ENCODE measurements around the gene ACTN2. TPM values are rescaled to one million over a fixed set of nuclear protein-coding genes. Genes with fewer than 3 reads are reported as not detected.
A peak's percentile ranks its signal among the peaks of the same experiment; 100 is the strongest.

Gene ACTN2
- total RNA-seq, 1 donor from 2014 or later: 1.9 TPM

DNA sequence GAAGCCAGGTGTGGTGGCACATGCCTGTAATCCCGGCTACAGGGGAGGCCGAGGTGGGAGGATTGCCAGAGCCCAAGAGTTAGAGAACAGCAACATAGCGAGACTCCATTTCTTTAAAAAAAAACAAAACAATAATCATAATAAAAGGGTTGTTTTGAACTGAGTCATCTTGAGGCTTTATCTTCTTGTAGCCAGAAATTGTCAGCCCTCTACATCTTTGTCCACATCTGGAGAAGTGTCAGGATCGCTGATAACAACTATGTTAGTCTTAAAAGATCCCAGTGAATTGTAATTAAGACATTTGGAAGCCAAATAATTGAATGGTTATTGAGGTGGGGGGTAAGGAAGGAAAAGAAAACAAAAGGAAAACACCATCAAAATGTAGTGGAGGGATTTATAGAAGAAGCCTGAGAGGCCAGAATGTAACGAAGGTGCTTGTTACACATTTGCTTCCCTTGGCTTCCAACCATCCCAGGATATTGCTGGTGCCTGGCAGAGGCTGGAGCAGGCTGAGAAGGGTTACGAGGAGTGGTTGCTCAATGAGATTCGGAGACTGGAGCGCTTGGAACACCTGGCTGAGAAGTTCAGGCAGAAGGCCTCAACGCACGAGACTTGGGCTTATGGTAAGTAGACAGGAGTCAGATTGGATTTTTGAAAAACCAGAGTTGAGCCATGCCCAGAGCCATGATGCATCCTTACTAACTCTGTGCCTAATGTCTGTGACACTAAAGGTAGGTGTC, 56.3 kb downstream of the ACTN2 start:
- TF ChIP-seq, protein P1, sequence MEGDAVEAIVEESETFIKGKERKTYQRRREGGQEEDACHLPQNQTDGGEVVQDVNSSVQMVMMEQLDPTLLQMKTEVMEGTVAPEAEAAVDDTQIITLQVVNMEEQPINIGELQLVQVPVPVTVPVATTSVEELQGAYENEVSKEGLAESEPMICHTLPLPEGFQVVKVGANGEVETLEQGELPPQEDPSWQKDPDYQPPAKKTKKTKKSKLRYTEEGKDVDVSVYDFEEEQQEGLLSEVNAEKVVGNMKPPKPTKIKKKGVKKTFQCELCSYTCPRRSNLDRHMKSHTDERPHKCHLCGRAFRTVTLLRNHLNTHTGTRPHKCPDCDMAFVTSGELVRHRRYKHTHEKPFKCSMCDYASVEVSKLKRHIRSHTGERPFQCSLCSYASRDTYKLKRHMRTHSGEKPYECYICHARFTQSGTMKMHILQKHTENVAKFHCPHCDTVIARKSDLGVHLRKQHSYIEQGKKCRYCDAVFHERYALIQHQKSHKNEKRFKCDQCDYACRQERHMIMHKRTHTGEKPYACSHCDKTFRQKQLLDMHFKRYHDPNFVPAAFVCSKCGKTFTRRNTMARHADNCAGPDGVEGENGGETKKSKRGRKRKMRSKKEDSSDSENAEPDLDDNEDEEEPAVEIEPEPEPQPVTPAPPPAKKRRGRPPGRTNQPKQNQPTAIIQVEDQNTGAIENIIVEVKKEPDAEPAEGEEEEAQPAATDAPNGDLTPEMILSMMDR (IDR thresholded peaks at IDR 0.05; ENCODE audit: unreplicated experiment): no peak
- H3K4me1 Mint-ChIP-seq: no peaks in the 10 kb centered on the region
- H3K27me3 Mint-ChIP-seq (ENCODE audit: low read depth): no peaks in the 10 kb centered on the region
- no peak overlapping the region for H3K4me3 Mint-ChIP-seq
- DNase-seq (ENCODE audit: low spot score in 2 of 2, unreplicated experiment in 2 of 2): no peak
- H3K9me3 Mint-ChIP-seq: no peaks in the 10 kb centered on the region
- no peak overlapping the region for H3K27ac Mint-ChIP-seq
- H3K36me3 Mint-ChIP-seq: peaks cover 6% of the 10 kb centered on the region

DNA sequence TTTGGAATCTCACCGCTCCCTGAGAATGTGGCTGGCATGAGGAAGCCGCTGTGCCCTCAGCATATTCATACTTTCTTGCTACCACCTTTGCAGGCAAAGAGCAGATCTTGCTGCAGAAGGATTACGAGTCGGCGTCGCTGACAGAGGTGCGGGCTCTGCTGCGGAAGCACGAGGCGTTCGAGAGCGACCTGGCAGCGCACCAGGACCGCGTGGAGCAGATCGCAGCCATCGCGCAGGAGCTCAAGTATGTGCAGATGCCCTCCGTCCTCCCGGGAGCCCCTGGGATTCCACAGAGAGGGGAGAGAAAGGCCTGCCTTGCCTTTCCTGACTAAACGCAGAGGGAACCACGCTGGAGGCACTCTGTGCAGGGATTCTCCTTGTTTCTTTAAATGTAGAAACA, 58.2 kb downstream of the ACTN2 start:
- Mint-ChIP-seq H3K4me3 (no peak overlapping the region), H3K36me3 (peaks cover 5% of the 10 kb centered on the region), H3K27ac (no peak overlapping the region), H3K27me3 (ENCODE audit: low read depth) (no peaks in the 10 kb centered on the region), H3K4me1 (no peaks in the 10 kb centered on the region), H3K9me3 (no peaks in the 10 kb centered on the region)
- TF ChIP-seq, protein P1 (IDR thresholded peaks at IDR 0.05; ENCODE audit: unreplicated experiment): no peak
- no peak for DNase-seq (ENCODE audit: low spot score in 2 of 2, unreplicated experiment in 2 of 2)

GRCh38 chr1:236746785-236747184, 60.5 kb downstream of the ACTN2 start:
- H3K4me1 Mint-ChIP-seq: no peaks in the 10 kb centered on the region
- no peaks in the 10 kb centered on the region for H3K36me3 Mint-ChIP-seq
- TF ChIP-seq, protein P1 (IDR thresholded peaks at IDR 0.05; ENCODE audit: unreplicated experiment): no peak
- H3K9me3 Mint-ChIP-seq: no peaks in the 10 kb centered on the region
- H3K4me3 Mint-ChIP-seq: no peak overlapping the region
- H3K27ac Mint-ChIP-seq: no peak overlapping the region
- H3K27me3 Mint-ChIP-seq (ENCODE audit: low read depth): no peaks in the 10 kb centered on the region
- no peak for DNase-seq (ENCODE audit: low spot score in 2 of 2, unreplicated experiment in 2 of 2)

DNA sequence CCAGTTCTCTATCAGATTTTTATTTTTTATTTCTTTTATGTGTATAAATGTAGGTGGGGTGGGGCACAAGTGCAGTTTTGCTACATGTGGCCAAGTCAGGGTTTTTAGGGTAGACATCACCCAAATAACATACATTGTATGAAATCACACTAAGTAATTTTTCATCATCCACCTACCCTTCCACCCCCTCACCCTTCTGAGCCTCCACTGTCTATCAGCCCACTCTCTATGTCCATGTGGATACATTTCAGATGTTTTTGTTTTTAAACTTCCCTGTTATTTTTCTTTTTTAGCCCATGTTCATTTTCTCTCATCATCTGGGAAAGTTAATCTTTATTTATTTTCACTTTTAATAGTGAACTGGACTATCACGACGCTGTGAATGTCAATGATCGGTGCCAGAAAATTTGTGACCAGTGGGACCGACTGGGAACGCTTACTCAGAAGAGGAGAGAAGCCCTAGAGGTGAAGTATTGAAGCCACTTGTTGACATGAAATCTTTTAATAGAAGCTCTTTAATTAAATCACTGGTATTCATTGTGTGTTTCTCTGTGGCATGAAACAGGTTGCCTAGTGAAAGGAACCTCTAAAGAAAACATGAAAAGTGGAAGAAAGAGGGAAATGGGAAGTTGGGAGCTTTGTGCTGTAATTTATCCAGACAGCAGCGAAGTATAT, 61.1 kb downstream of the ACTN2 start:
- TF ChIP-seq, protein P1 (IDR thresholded peaks at IDR 0.05; ENCODE audit: unreplicated experiment): no peak
- Mint-ChIP-seq H3K9me3 (no peaks in the 10 kb centered on the region), H3K4me1 (no peaks in the 10 kb centered on the region), H3K4me3 (no peak overlapping the region), H3K36me3 (no peaks in the 10 kb centered on the region), H3K27ac (no peak overlapping the region), H3K27me3 (ENCODE audit: low read depth) (no peaks in the 10 kb centered on the region)
- no peak for DNase-seq (ENCODE audit: low spot score in 2 of 2, unreplicated experiment in 2 of 2)

DNA sequence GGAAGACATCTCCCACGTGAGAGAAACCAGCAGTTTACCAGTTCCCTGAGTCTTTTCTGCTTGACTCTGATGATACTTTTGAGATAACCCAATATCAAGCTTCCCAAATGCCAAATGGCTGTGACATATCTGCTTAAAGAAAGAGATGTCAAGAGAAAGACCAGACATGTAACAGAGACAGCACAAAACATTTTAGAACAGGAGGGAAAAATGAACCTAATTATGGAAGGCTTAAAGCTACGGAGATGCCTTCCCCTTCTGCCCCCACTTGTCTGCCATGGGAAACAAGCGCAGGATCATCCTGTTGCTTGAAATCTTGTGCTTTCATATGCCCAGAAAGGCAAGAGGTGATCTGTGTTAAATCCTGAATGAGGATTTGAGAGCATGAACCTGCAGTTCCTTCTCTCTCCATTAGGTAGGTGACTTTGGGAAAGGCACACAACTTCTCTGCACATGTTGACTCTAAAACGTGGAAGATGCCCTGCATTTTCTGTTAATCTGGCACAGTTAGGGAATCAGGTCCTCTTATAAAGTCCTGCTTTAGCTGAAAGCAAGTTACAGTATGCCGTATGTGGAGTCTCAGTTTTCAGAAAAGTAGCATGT, 62.1 kb downstream of the ACTN2 start:
- H3K4me1 Mint-ChIP-seq: peaks cover 2% of the 10 kb centered on the region
- no peaks in the 10 kb centered on the region for H3K9me3 Mint-ChIP-seq
- H3K27ac Mint-ChIP-seq: no peak overlapping the region
- no peaks in the 10 kb centered on the region for H3K27me3 Mint-ChIP-seq (ENCODE audit: low read depth)
- DNase-seq (ENCODE audit: low spot score in 2 of 2, unreplicated experiment in 2 of 2): no peak
- H3K36me3 Mint-ChIP-seq: no peaks in the 10 kb centered on the region
- TF ChIP-seq, protein P1 (IDR thresholded peaks at IDR 0.05; ENCODE audit: unreplicated experiment): peak; percentile 52
- no peak overlapping the region for H3K4me3 Mint-ChIP-seq

Data from mesothelial cell of epicardium (in vitro differentiated cells).